HepG2 (cell line): ENCODE measurements around the gene EIF1. TPM values are rescaled to one million over a fixed set of nuclear protein-coding genes. Genes with fewer than 3 reads are reported as not detected.

Source experiments
- ATAD3A ChIP-seq: sonication (generic); formaldehyde crosslinking; IDR thresholded peaks from 2 replicates; pipeline ENCODE4 v1.4.0; 2020; ENCODE audit warnings: missing genetic modification reagents
- CEBPG ChIP-seq: IDR thresholded peaks from 2 replicates; pipeline ENCODE4 v1.6.1; 2016
- DZIP1 ChIP-seq: sonication (generic); formaldehyde crosslinking; IDR thresholded peaks from 2 replicates; pipeline ENCODE4 v1.5.0; 2020; ENCODE audit warnings: mild to moderate bottlenecking, missing genetic modification reagents
- ETV5 ChIP-seq: IDR thresholded peaks from 2 replicates; pipeline ENCODE4 v1.6.1; 2018; ENCODE audit warnings: missing biosample characterization, missing genetic modification reagents, inconsistent platforms, borderline replicate concordance
- GPN1 ChIP-seq: sonication (generic); formaldehyde crosslinking; IDR thresholded peaks from 2 replicates; pipeline ENCODE4 v1.5.1; 2020; ENCODE audit warnings: missing genetic modification reagents, borderline replicate concordance
- HNF4G ChIP-seq, 2 experiments: sonication (generic) in 1 of 2; formaldehyde crosslinking in 1 of 2; IDR thresholded peaks; 2 replicates each; pipeline versions ENCODE4 v1.4.0 to v1.6.1; 2011 to 2020; ENCODE audit warnings: borderline replicate concordance in 2 of 2, low read depth in 2 of 2, mild to moderate bottlenecking in 2 of 2, low read length in 1 of 2, missing genetic modification reagents in 1 of 2, moderate library complexity in 1 of 2
- HOXA5 ChIP-seq: sonication (generic); formaldehyde crosslinking; IDR thresholded peaks from 2 replicates; pipeline ENCODE4 v1.4.0; 2020; ENCODE audit warnings: missing genetic modification reagents
- NBN ChIP-seq: fragments of 450-650 bp; conservative IDR thresholded peaks from 2 replicates; pipeline ENCODE4 v1.6.1; 2017
- PBX3 ChIP-seq: sonication (generic); formaldehyde crosslinking; IDR thresholded peaks from 2 replicates; pipeline ENCODE4 v1.8.1; 2023; ENCODE audit warnings: missing genetic modification reagents, inconsistent platforms, borderline replicate concordance
- PHB2 ChIP-seq: fragments of 450-650 bp; IDR thresholded peaks from 2 replicates; pipeline ENCODE4 v1.6.1; 2018; ENCODE audit not compliant: partially characterized antibody
- RXRB ChIP-seq: IDR thresholded peaks from 2 replicates; pipeline ENCODE4 v1.6.1; 2016; ENCODE audit warnings: borderline replicate concordance, missing genetic modification reagents, missing compliant biosample characterization
- SAP130 ChIP-seq: IDR thresholded peaks from 2 replicates; pipeline ENCODE4 v1.6.1; 2016; ENCODE audit warnings: low read depth
- TEAD3 ChIP-seq: optimal IDR thresholded peaks from 2 replicates; pipeline ENCODE3; 2016; ENCODE audit warnings: borderline replicate concordance
- TGIF2 ChIP-seq: IDR thresholded peaks from 2 replicates; pipeline ENCODE4 v1.6.1; 2016; ENCODE audit warnings: control low read depth, missing compliant biosample characterization
- THYN1 ChIP-seq: sonication (generic); formaldehyde crosslinking; IDR thresholded peaks from 2 replicates; pipeline ENCODE4 v1.8.1; 2023; ENCODE audit warnings: low read depth, mild to moderate bottlenecking, moderate library complexity, missing genetic modification reagents, borderline replicate concordance
- TMF1 ChIP-seq: sonication (generic); formaldehyde crosslinking; IDR thresholded peaks from 2 replicates; pipeline ENCODE4 v1.8.1; 2022; ENCODE audit warnings: low read depth, missing genetic modification reagents
- ZBTB33 ChIP-seq: sonication (generic); formaldehyde crosslinking; IDR thresholded peaks from 2 replicates; pipeline ENCODE4 v1.4.0; 2020; ENCODE audit warnings: missing genetic modification reagents
- ZMAT3 ChIP-seq: sonication (generic); formaldehyde crosslinking; conservative IDR thresholded peaks from 2 replicates; pipeline ENCODE4 v1.7.0; 2021; ENCODE audit warnings: missing genetic modification reagents
- ZNF639 ChIP-seq: conservative IDR thresholded peaks from 2 replicates; pipeline ENCODE4 v1.6.1; 2018; ENCODE audit warnings: missing genetic modification reagents
- ZNF713 ChIP-seq: sonication (generic); formaldehyde crosslinking; IDR thresholded peaks from 2 replicates; pipeline ENCODE4 v1.4.0; 2020; ENCODE audit warnings: mild to moderate bottlenecking, missing genetic modification reagents
- ZSCAN21 ChIP-seq: sonication (generic); formaldehyde crosslinking; IDR thresholded peaks from 2 replicates; pipeline ENCODE4 v1.8.0; 2022; ENCODE audit warnings: mild to moderate bottlenecking, missing genetic modification reagents, moderate library complexity, borderline replicate concordance
- polyA plus RNA-seq, 8 experiments: library from polyadenylated mRNA; depleted of rRNA in 3 of 8; stranded (reverse) in 7 of 8; unstranded in 1 of 8; fragments of >200 nt; fragmentation: Illumina TruSeq in 4 of 8; extraction: Trizol in 4 of 8; gene quantifications; 2 replicates each; pipeline versions ENCODE4 v1.2.1 to v1.2.3, GENCODE V29; 2011 to 2016; ENCODE audit warnings: low read depth in 4 of 8, missing spikeins in 1 of 8, mixed read lengths in 1 of 8; ENCODE audit not compliant: insufficient read depth in 1 of 8
- total RNA-seq, 5 experiments: library from RNA; depleted of rRNA; stranded (reverse); fragments of >200 nt; fragmentation: Illumina TruSeq; extraction: Trizol; gene quantifications; 2 replicates each; pipeline ENCODE4 v1.2.3, GENCODE V29; 2016; ENCODE audit warnings: low read depth in 1 of 5

Gene EIF1
- total and polyA plus RNA-seq, 2 of the 13 experiments (the other 11 are each of a cell fraction or from before 2014, with no cell fraction given) = 147 to 517 TPM

GRCh38 chr17:41688641-41689496 is at the start of gene EIF1 (continued):
- TF ChIP-seq ZNF713 (CRISPR knock-in tag) (peak; percentile 67), TEAD3 (CRISPR knock-in tag) (peak; percentile 64), ATAD3A (CRISPR knock-in tag) (no peak), TGIF2 (CRISPR knock-in tag) (peak; percentile 56; the same call in 1 of the 2 replicates), NBN (no peak), ZBTB33 (CRISPR knock-in tag) (no peak), TMF1 (no peak), HNF4G (IDR thresholded peaks at IDR 0.05; ENCODE audit: borderline replicate concordance, low read depth, low read length) (no peak; the same call in 1 of the 2 replicates), HNF4G (CRISPR knock-in tag; IDR thresholded peaks at IDR 0.05; ENCODE audit: borderline replicate concordance, low read depth) (peak; percentile 89), PHB2 (no peak), THYN1 (CRISPR knock-in tag) (0 out of 2 replicates have a peak, but pooled peaks have one; percentile 25), ETV5 (CRISPR knock-in tag) (peak; percentile 94), PBX3 (no peak), ZNF639 (CRISPR knock-in tag) (peak; percentile 74), SAP130 (no peak), GPN1 (CRISPR knock-in tag) (peak; percentile 70; the same call in 1 of the 2 replicates), DZIP1 (CRISPR knock-in tag) (peak; percentile 96), ZSCAN21 (CRISPR knock-in tag) (peak; percentile 92), ZMAT3 (peak; percentile 98), CEBPG (peak; percentile 100), HOXA5 (CRISPR knock-in tag) (no peak; the same call in none of the 2 replicates), RXRB (CRISPR knock-in tag) (peak; percentile 75)
